Measurements from ENCODE around the gene CDCA5.

- no peak for TF ChIP-seq EZH2phosphoT487 (IDR thresholded peaks at IDR 0.05; ENCODE audit: borderline replicate concordance)
- TF ChIP-seq, protein P1, sequence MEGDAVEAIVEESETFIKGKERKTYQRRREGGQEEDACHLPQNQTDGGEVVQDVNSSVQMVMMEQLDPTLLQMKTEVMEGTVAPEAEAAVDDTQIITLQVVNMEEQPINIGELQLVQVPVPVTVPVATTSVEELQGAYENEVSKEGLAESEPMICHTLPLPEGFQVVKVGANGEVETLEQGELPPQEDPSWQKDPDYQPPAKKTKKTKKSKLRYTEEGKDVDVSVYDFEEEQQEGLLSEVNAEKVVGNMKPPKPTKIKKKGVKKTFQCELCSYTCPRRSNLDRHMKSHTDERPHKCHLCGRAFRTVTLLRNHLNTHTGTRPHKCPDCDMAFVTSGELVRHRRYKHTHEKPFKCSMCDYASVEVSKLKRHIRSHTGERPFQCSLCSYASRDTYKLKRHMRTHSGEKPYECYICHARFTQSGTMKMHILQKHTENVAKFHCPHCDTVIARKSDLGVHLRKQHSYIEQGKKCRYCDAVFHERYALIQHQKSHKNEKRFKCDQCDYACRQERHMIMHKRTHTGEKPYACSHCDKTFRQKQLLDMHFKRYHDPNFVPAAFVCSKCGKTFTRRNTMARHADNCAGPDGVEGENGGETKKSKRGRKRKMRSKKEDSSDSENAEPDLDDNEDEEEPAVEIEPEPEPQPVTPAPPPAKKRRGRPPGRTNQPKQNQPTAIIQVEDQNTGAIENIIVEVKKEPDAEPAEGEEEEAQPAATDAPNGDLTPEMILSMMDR (conservative IDR thresholded peaks at IDR 0.05; ENCODE audit: low read length), result no peak
Observed at GRCh38 chr11:65040520-65040846, 43.4 kb downstream of the CDCA5 start.

All from Loucy (cell line).